Loucy (cell line): ENCODE measurements around the gene HOMER3.

ENCODE experiments used
- H2AFZ ChIP-seq: fragments of 200-600 bp; sonication (generic); 2 replicates; pipeline ENCODE4 v1.6.0; 2016; ENCODE audit warnings: antibody characterized with exemption, mild to moderate bottlenecking, low read length, moderate library complexity
- H3F3A ChIP-seq: fragments of 200-600 bp; 2 replicates; pipeline ENCODE4 v1.6.0; 2016; ENCODE audit warnings: antibody characterized with exemption, low read depth, mild to moderate bottlenecking
- H3K27me3 ChIP-seq: fragments of 200-600 bp; sonication (generic); 2 replicates; pipeline ENCODE4 v1.6.1; 2014; ENCODE audit warnings: low read length, mild to moderate bottlenecking; ENCODE audit not compliant: insufficient read depth, poor library complexity, severe bottlenecking
- H3K36me3 ChIP-seq: fragments of 200-600 bp; sonication (generic); 2 replicates; pipeline ENCODE4 v1.6.1; 2016; ENCODE audit warnings: low read length; ENCODE audit not compliant: insufficient read depth
- H3K4me1 ChIP-seq: fragments of 200-600 bp; sonication (generic); 2 replicates; pipeline ENCODE4 v1.5.1; 2014; ENCODE audit warnings: low read length, mild to moderate bottlenecking; ENCODE audit not compliant: insufficient read depth, poor library complexity, severe bottlenecking
- H3K4me2 ChIP-seq: fragments of 200-600 bp; sonication (generic); 2 replicates; pipeline ENCODE4 v1.6.0; 2014; ENCODE audit warnings: antibody characterized with exemption, low read length, low read depth, mild to moderate bottlenecking; ENCODE audit not compliant: poor library complexity, severe bottlenecking
- H3K4me3 ChIP-seq: fragments of 200-600 bp; sonication (generic); 2 replicates; pipeline ENCODE4 v1.5.1; 2014; ENCODE audit warnings: low read length, mild to moderate bottlenecking, mixed read lengths; ENCODE audit not compliant: poor library complexity, severe bottlenecking
- H3K79me2 ChIP-seq: fragments of 200-600 bp; sonication (generic); 2 replicates; pipeline ENCODE4 v1.6.1; 2014; ENCODE audit warnings: low read length; ENCODE audit not compliant: insufficient read depth
- H3K9ac ChIP-seq: fragments of 200-600 bp; sonication (generic); 2 replicates; pipeline ENCODE4 v1.6.0; 2014; ENCODE audit warnings: mild to moderate bottlenecking, low read depth, low read length, moderate library complexity; ENCODE audit not compliant: poor library complexity, severe bottlenecking
- H3K9me2 ChIP-seq: fragments of 200-600 bp; sonication (generic); replicated peaks from 2 replicates; pipeline ENCODE4 v1.6.1; 2016; ENCODE audit warnings: low read depth, low read length, mixed read lengths
- H3K9me3 ChIP-seq: fragments of 200-600 bp; sonication (generic); 2 replicates; pipeline ENCODE4 v1.6.1; 2014; ENCODE audit warnings: mild to moderate bottlenecking, antibody characterized with exemption, low read length, low read depth; ENCODE audit not compliant: insufficient read depth
- H4K20me1 ChIP-seq: fragments of 200-600 bp; sonication (generic); 2 replicates; pipeline ENCODE4 v1.6.0; 2014; ENCODE audit warnings: antibody characterized with exemption, low read length, mild to moderate bottlenecking; ENCODE audit not compliant: insufficient read depth, poor library complexity, severe bottlenecking
- CTCF ChIP-seq: fragments of 200-600 bp; sonication (generic); conservative IDR thresholded peaks from 2 replicates; pipeline ENCODE4 v1.5.1; 2014; ENCODE audit warnings: mild to moderate bottlenecking, antibody characterized with exemption, low read length
- EZH2phosphoT487 ChIP-seq: fragments of 200-600 bp; IDR thresholded peaks from 2 replicates; pipeline ENCODE4 v1.6.1; 2018; ENCODE audit warnings: antibody characterized with exemption, mild to moderate bottlenecking, moderate library complexity, borderline replicate concordance

HOMER3 gene

GRCh38 chr19:18933297-18933696 lies 7.7 kb downstream of the HOMER3 start:
- no peak for TF ChIP-seq EZH2phosphoT487
- TF ChIP-seq CTCF: no peak
- no peaks in the 10 kb centered on the region for H3K9me3 ChIP-seq
- no peaks in the 10 kb centered on the region for H3K9me2 ChIP-seq
- H3F3A ChIP-seq: no peaks in the 10 kb centered on the region
- no peaks in the 10 kb centered on the region for H3K27me3 ChIP-seq
- H2AFZ ChIP-seq: no peak overlapping the region
- H3K36me3 ChIP-seq: no peaks in the 10 kb centered on the region
- H4K20me1 ChIP-seq: no peaks in the 10 kb centered on the region
- H3K4me3 ChIP-seq: no peak overlapping the region
- no peaks in the 10 kb centered on the region for H3K79me2 ChIP-seq
- H3K4me1 ChIP-seq: no peaks in the 10 kb centered on the region
- no peak overlapping the region for H3K9ac ChIP-seq
- H3K4me2 ChIP-seq: no peak overlapping the region

- Histone ChIP-seq H3K4me3 (no peak overlapping the region), H3F3A (no peaks in the 10 kb centered on the region), H3K4me1 (no peaks in the 10 kb centered on the region), H3K79me2 (no peaks in the 10 kb centered on the region), H3K9me2 (no peaks in the 10 kb centered on the region), H4K20me1 (no peaks in the 10 kb centered on the region), H3K9me3 (no peaks in the 10 kb centered on the region), H3K27me3 (no peaks in the 10 kb centered on the region), H2AFZ (no peak overlapping the region), H3K9ac (no peak overlapping the region), H3K36me3 (no peaks in the 10 kb centered on the region), H3K4me2 (no peak overlapping the region)
- no peak for TF ChIP-seq CTCF
- TF ChIP-seq EZH2phosphoT487: no peak
These were observed 8.7 kb downstream of the HOMER3 start for GRCh38 chr19:18932216-18932841.

- Histone ChIP-seq H3K27me3 (no peaks in the 10 kb centered on the region), H3K9ac (no peak overlapping the region), H3K4me3 (no peak overlapping the region), H3K36me3 (no peaks in the 10 kb centered on the region), H3F3A (no peaks in the 10 kb centered on the region), H3K9me3 (no peaks in the 10 kb centered on the region), H2AFZ (no peak overlapping the region), H3K4me1 (no peaks in the 10 kb centered on the region), H3K79me2 (no peaks in the 10 kb centered on the region), H3K4me2 (no peak overlapping the region), H3K9me2 (no peaks in the 10 kb centered on the region), H4K20me1 (no peaks in the 10 kb centered on the region)
- TF ChIP-seq EZH2phosphoT487 (no peak), CTCF (no peak)
These were observed 9.5 kb downstream of the HOMER3 start for GRCh38 chr19:18931316-18932162.
